ENCODE measurements around the gene SASH1. TPM values are rescaled to one million over a fixed set of nuclear protein-coding genes. Genes with fewer than 3 reads are reported as not detected.
A peak's percentile ranks its signal among the peaks of the same experiment; 100 is the strongest.

The SASH1 gene
- total RNA-seq, 1 donor from 2014 or later: 15.5 TPM

GRCh38 chr6:148502083-148502772 is 159.6 kb downstream of the SASH1 start:
- peaks cover 15% of the 10 kb centered on the region for H3K4me1 Mint-ChIP-seq (ENCODE audit: low read depth, unreplicated experiment)
- peak; percentile 58 for FAIRE-seq
- Histone ChIP-seq H3K27me3 (ENCODE audit: insufficient read depth, low read length) (no peaks in the 10 kb centered on the region), H4K20me1 (ENCODE audit: insufficient read depth, low read length) (no peaks in the 10 kb centered on the region), H3K9me3 (ENCODE audit: insufficient read depth, low read depth, low read length) (no peaks in the 10 kb centered on the region), H3K36me3 (ENCODE audit: insufficient read depth, low read length) (no peaks in the 10 kb centered on the region), H3K27ac (ENCODE audit: low read depth, low read length) (no peak overlapping the region), H3K4me3 (ENCODE audit: insufficient read depth, low read depth, low read length) (no peak overlapping the region), H3K4me1 (ENCODE audit: insufficient read depth, low read length) (peaks cover 22% of the 10 kb centered on the region), H3K9ac (ENCODE audit: low read length) (peak overlapping the region; percentile 19), H3K79me2 (ENCODE audit: insufficient read depth, low read length) (no peaks in the 10 kb centered on the region), H3K4me2 (ENCODE audit: low read length) (no peak overlapping the region), H2AFZ (ENCODE audit: low read depth, low read length) (no peak overlapping the region)
- no peak overlapping the region for H3K4me3 Mint-ChIP-seq (ENCODE audit: unreplicated experiment)
- H3K27me3 Mint-ChIP-seq (ENCODE audit: low read depth, unreplicated experiment): no peaks in the 10 kb centered on the region
- no peak overlapping the region for H3K27ac Mint-ChIP-seq (ENCODE audit: unreplicated experiment)
- H3K36me3 Mint-ChIP-seq (ENCODE audit: low read depth, unreplicated experiment): peaks cover 5% of the 10 kb centered on the region
- TF ChIP-seq CTCF (IDR thresholded peaks at IDR 0.05; ENCODE audit: insufficient read depth, low read depth, low read length): no peak
- TF ChIP-seq EZH2 (IDR thresholded peaks at IDR 0.05; ENCODE audit: insufficient read depth, low read length): no peak
- peak; percentile 29 for DNase-seq (ENCODE audit: low read depth)
- H3K9me3 Mint-ChIP-seq (ENCODE audit: unreplicated experiment): no peaks in the 10 kb centered on the region

- Mint-ChIP-seq H3K9me3 (ENCODE audit: unreplicated experiment) (no peaks in the 10 kb centered on the region), H3K4me3 (ENCODE audit: unreplicated experiment) (no peak overlapping the region), H3K27ac (ENCODE audit: unreplicated experiment) (no peak overlapping the region), H3K27me3 (ENCODE audit: low read depth, unreplicated experiment) (no peaks in the 10 kb centered on the region), H3K36me3 (ENCODE audit: low read depth, unreplicated experiment) (peaks cover 3% of the 10 kb centered on the region), H3K4me1 (ENCODE audit: low read depth, unreplicated experiment) (peaks cover 11% of the 10 kb centered on the region)
- Histone ChIP-seq H3K9ac (ENCODE audit: low read length) (no peak overlapping the region), H3K4me3 (ENCODE audit: insufficient read depth, low read depth, low read length) (no peak overlapping the region), H4K20me1 (ENCODE audit: insufficient read depth, low read length) (no peaks in the 10 kb centered on the region), H3K27ac (ENCODE audit: low read depth, low read length) (no peak overlapping the region), H3K27me3 (ENCODE audit: insufficient read depth, low read length) (no peaks in the 10 kb centered on the region), H3K79me2 (ENCODE audit: insufficient read depth, low read length) (no peaks in the 10 kb centered on the region), H3K9me3 (ENCODE audit: insufficient read depth, low read depth, low read length) (no peaks in the 10 kb centered on the region), H3K4me2 (ENCODE audit: low read length) (no peak overlapping the region), H3K4me1 (ENCODE audit: insufficient read depth, low read length) (peaks cover 21% of the 10 kb centered on the region), H2AFZ (ENCODE audit: low read depth, low read length) (no peak overlapping the region), H3K36me3 (ENCODE audit: insufficient read depth, low read length) (no peaks in the 10 kb centered on the region)
- DNase-seq (ENCODE audit: low read depth) (no peak), FAIRE-seq (no peak)
- TF ChIP-seq EZH2 (IDR thresholded peaks at IDR 0.05; ENCODE audit: insufficient read depth, low read length) (no peak), CTCF (IDR thresholded peaks at IDR 0.05; ENCODE audit: insufficient read depth, low read depth, low read length) (no peak)
Measured at GRCh38 chr6:148502773-148503135, 160.1 kb downstream of the SASH1 start.

- TF ChIP-seq EZH2 (IDR thresholded peaks at IDR 0.05; ENCODE audit: insufficient read depth, low read length) (no peak), CTCF (IDR thresholded peaks at IDR 0.05; ENCODE audit: insufficient read depth, low read depth, low read length) (no peak)
- Mint-ChIP-seq H3K27me3 (ENCODE audit: low read depth, unreplicated experiment) (no peaks in the 10 kb centered on the region), H3K27ac (ENCODE audit: unreplicated experiment) (no peak overlapping the region), H3K36me3 (ENCODE audit: low read depth, unreplicated experiment) (peaks cover 2% of the 10 kb centered on the region), H3K9me3 (ENCODE audit: unreplicated experiment) (no peaks in the 10 kb centered on the region), H3K4me1 (ENCODE audit: low read depth, unreplicated experiment) (peaks cover 18% of the 10 kb centered on the region), H3K4me3 (ENCODE audit: unreplicated experiment) (no peak overlapping the region)
- Histone ChIP-seq H3K4me2 (ENCODE audit: low read length) (no peak overlapping the region), H3K4me3 (ENCODE audit: insufficient read depth, low read depth, low read length) (no peak overlapping the region), H3K79me2 (ENCODE audit: insufficient read depth, low read length) (no peaks in the 10 kb centered on the region), H2AFZ (ENCODE audit: low read depth, low read length) (no peak overlapping the region), H4K20me1 (ENCODE audit: insufficient read depth, low read length) (no peaks in the 10 kb centered on the region), H3K27ac (ENCODE audit: low read depth, low read length) (no peak overlapping the region), H3K27me3 (ENCODE audit: insufficient read depth, low read length) (no peaks in the 10 kb centered on the region), H3K36me3 (ENCODE audit: insufficient read depth, low read length) (no peaks in the 10 kb centered on the region), H3K9me3 (ENCODE audit: insufficient read depth, low read depth, low read length) (no peaks in the 10 kb centered on the region), H3K4me1 (ENCODE audit: insufficient read depth, low read length) (peaks cover 25% of the 10 kb centered on the region), H3K9ac (ENCODE audit: low read length) (no peak overlapping the region)
- FAIRE-seq (no peak), DNase-seq (ENCODE audit: low read depth) (no peak)
Measured at GRCh38 chr6:148503703-148504102, 161.1 kb downstream of the SASH1 start.

Measured in astrocyte (in vitro differentiated cells and primary cell).